Stimulated activated CD8-positive, alpha-beta memory T cell treated with anti-CD3 and anti-CD28 coated beads, Interleukin-4, amount 100 ng/mL, for 48 hours (primary cell): ENCODE results near the gene ZNF775.

ENCODE experiments used
- DNase-seq: peaks from one replicate; pipeline ENCODE4 v3.0.0-alpha.2; 2020

ZNF775 gene

GRCh38 chr7:150402671-150403321, 23.7 kb downstream of the ZNF775 start:
- DNase-seq, result no peak

- no peak for DNase-seq
These were observed 24.4 kb downstream of the ZNF775 start for GRCh38 chr7:150403376-150404171.

- DNase-seq, result no peak
These were observed 25.2 kb downstream of the ZNF775 start for GRCh38 chr7:150404172-150404804.

- DNase-seq, result peak; percentile 84
These were observed 25.9 kb downstream of the ZNF775 start for GRCh38 chr7:150404805-150405583.

GRCh38 chr7:150405584-150406311, 26.6 kb downstream of the ZNF775 start:
- peak; percentile 64 for DNase-seq

GRCh38 chr7:150406312-150406566, 27.1 kb downstream of the ZNF775 start:
- no peak for DNase-seq

GRCh38 chr7:150406567-150407421, 27.7 kb downstream of the ZNF775 start:
- DNase-seq, result peak; percentile 49

- DNase-seq, result no peak
These were observed 28.7 kb downstream of the ZNF775 start for GRCh38 chr7:150407588-150408392.

GRCh38 chr7:150408393-150409299, 29.5 kb downstream of the ZNF775 start:
- DNase-seq, result no peak

- DNase-seq, result no peak
These were observed 30.3 kb downstream of the ZNF775 start for GRCh38 chr7:150409300-150410030.

GRCh38 chr7:150410131-150410530, 31.0 kb downstream of the ZNF775 start:
- no peak for DNase-seq

- no peak for DNase-seq
These were observed 31.7 kb downstream of the ZNF775 start for GRCh38 chr7:150410680-150411346.

GRCh38 chr7:150411606-150412005, 32.5 kb downstream of the ZNF775 start:
- DNase-seq, result no peak

- DNase-seq, result no peak
These were observed 32.9 kb downstream of the ZNF775 start for GRCh38 chr7:150412016-150412415.

- no peak for DNase-seq
These were observed 33.7 kb downstream of the ZNF775 start for GRCh38 chr7:150412518-150413488.

GRCh38 chr7:150413640-150414081, 34.5 kb downstream of the ZNF775 start:
- no peak for DNase-seq
